Activated naive CD8-positive, alpha-beta T cell treated with anti-CD3 and anti-CD28 coated beads, Interleukin-2, amount 50 U/mL, for 24 hours (primary cell): ENCODE measurements around the gene SPG7.

Source experiments
- ATAC-seq: fragments of 150-1000 bp; cut with Tn5 transposase; one replicate; pipeline ENCODE4 v1.10.0; 2021
- DNase-seq: peaks from one replicate; pipeline ENCODE4 v3.0.0; 2021
- H3K27ac Mint-ChIP-seq: one replicate; pipeline ENCODE4 v1.8.0; 2021; ENCODE audit warnings: mild to moderate bottlenecking, mixed read lengths
- H3K27me3 Mint-ChIP-seq: one replicate; pipeline ENCODE4 v1.8.0; 2021; ENCODE audit warnings: mixed read lengths
- H3K36me3 Mint-ChIP-seq: one replicate; pipeline ENCODE4 v1.8.0; 2021; ENCODE audit warnings: low read depth, mixed read lengths
- H3K4me1 Mint-ChIP-seq: one replicate; pipeline ENCODE4 v1.8.0; 2021; ENCODE audit warnings: mixed read lengths
- H3K4me3 Mint-ChIP-seq: one replicate; pipeline ENCODE4 v1.8.0; 2021; ENCODE audit warnings: mild to moderate bottlenecking, moderate library complexity, mixed read lengths
- H3K9me3 Mint-ChIP-seq: one replicate; pipeline ENCODE4 v1.8.0; 2021; ENCODE audit warnings: mixed read lengths

The SPG7 gene

GRCh38 chr16:89602952-89603590 lies 94.9 kb downstream of the SPG7 start:
- Mint-ChIP-seq H3K4me1 (peaks cover 14% of the 10 kb centered on the region), H3K4me3 (no peak overlapping the region), H3K27ac (no peak overlapping the region), H3K27me3 (no peaks in the 10 kb centered on the region), H3K36me3 (no peaks in the 10 kb centered on the region), H3K9me3 (no peaks in the 10 kb centered on the region)
- no peak for DNase-seq
- ATAC-seq, result no peak

GRCh38 chr16:89604764-89605163 lies 96.6 kb downstream of the SPG7 start:
- Mint-ChIP-seq H3K27me3 (no peaks in the 10 kb centered on the region), H3K9me3 (no peaks in the 10 kb centered on the region)

GRCh38 chr16:89605186-89605970 lies 97.2 kb downstream of the SPG7 start:
- peaks cover 12% of the 10 kb centered on the region for H3K4me1 Mint-ChIP-seq
- H3K36me3 Mint-ChIP-seq, result no peaks in the 10 kb centered on the region
- no peaks in the 10 kb centered on the region for H3K27me3 Mint-ChIP-seq
- H3K4me3 Mint-ChIP-seq, result no peak overlapping the region
- H3K27ac Mint-ChIP-seq, result no peak overlapping the region
- no peak for DNase-seq
- no peak for ATAC-seq
- H3K9me3 Mint-ChIP-seq, result no peaks in the 10 kb centered on the region

More at GRCh38 chr16:89604764-89605163, 96.6 kb downstream of the SPG7 start:
- Mint-ChIP-seq H3K36me3 (no peaks in the 10 kb centered on the region), H3K4me1 (peaks cover 12% of the 10 kb centered on the region), H3K4me3 (no peak overlapping the region), H3K27ac (no peak overlapping the region)
- ATAC-seq, result no peak
- DNase-seq, result no peak

- Mint-ChIP-seq H3K36me3 (no peaks in the 10 kb centered on the region), H3K9me3 (no peaks in the 10 kb centered on the region), H3K27ac (no peak overlapping the region), H3K4me1 (peaks cover 12% of the 10 kb centered on the region), H3K4me3 (no peak overlapping the region), H3K27me3 (no peaks in the 10 kb centered on the region)
- ATAC-seq (no peak), DNase-seq (no peak)
Measured at GRCh38 chr16:89606006-89606405, 97.8 kb downstream of the SPG7 start.
